GM21390 (cell line): ENCODE results near the gene EIF2A.

Experiments
- ATAC-seq: cut with Tn5 transposase; IDR thresholded peaks from one replicate; pipeline ENCODE4 v1.9.1; 2021; ENCODE audit not compliant: unreplicated experiment

Gene EIF2A

DNA sequence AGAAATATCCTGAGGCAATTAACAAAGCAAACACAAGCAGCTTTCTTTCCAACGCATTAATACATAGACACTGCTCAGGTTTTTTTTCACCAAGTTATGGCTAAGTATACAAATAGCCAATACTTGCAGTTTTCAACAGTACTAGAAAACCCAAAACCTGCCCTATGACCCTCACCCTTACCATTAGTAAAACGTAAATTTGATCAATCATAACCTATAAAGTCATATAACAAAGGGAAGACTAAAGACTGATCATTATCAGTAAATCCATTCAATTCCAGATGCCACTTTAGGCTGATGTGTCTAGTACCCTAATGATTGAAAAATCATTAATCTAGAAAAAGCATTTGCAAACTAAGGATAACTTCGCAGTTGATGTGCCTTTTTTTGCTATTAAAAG, 3.5 kb upstream of the EIF2A start:
- ATAC-seq = no peak

- ATAC-seq = no peak
Measured at GRCh38 chr3:150543531-150543930, 3.1 kb upstream of the EIF2A start.

DNA sequence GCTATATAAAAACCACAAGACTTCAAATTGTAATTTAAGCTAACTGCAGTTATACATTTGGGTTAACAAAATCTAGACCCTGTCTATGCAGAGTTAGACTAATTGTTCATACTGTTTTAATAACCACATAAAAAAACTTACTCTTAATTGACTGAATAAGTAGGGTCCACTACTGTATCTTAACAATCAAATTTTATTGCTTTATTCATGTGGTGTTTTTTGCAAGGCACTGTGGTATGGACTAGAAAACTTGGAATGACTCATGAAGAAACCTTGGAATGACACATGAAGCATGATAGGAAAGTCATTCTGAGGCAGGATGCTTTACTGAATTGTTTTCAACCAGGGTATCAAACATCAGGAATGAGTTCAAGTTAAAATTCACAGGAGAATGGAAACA, 2.5 kb upstream of the EIF2A start:
- no peak for ATAC-seq

DNA sequence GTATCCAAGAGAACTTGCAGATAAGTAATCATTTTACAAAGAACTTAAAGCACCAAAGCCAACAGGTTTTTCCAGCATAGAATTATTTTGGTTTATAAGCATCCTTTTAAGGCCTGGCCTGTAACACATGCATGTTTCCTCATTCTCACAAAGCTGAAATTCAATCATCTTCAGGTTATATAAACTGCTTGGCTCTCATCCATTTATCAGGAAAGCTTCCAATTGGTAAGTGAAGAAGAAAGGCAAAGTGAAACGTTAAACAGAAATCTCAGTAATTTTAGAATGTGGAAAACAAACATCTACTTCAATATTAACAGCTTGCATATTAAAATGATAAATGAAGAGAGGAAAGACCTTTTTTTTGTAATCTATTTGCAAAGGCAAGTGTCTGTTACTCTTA, 1.9 kb upstream of the EIF2A start:
- no peak for ATAC-seq

GRCh38 chr3:150545419-150546225, 965 bp upstream of the EIF2A start:
- ATAC-seq = peak; percentile 11

- no peak for ATAC-seq
Measured at GRCh38 chr3:150547045-150547741, 606 bp downstream of the EIF2A start.

DNA sequence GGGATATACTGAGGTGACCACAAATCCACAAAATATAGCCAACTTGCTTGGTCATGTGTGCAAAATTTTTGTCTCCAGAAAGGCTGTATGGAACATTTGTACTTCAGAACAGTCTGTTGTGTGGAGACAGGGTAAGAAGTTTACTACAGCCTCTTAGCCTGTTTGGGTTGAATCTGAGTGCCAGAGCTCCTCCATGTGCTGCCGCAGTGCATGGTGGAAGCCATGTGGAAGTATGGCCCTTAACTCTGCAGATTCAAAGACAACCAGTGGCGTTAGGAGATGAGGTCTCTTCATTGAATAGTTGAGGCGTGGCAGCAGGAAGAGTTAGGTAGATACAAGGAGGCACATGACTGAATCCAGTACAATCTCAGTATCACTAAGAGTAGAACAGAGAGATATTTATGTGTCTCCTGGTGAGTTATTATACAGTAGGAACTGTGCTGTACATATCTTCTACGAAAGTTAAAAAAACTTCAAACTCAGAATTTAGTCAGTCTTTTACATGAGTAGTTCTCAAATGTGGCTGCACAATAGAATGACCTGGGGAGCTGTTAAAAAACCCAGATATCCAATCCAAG, 9.4 kb downstream of the EIF2A start:
- ATAC-seq = no peak

DNA sequence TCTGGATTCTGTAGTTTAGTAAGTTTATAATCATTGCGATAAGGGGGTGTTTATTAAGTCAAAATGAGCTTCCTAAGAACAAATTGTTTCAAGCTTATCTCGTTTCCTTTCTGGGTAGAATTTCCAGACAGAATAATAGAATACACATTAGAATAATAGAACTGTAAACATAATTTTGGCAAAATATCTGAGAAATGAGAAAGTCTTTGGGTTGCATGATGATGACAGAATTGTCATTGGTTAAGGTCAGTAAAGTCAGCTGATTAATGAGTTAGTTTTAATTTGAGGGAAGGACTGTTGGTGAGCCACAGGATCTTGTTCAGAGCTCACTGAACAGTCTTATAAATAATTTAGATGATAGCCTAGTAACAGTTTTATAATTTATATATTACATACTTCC, 10.2 kb downstream of the EIF2A start:
- no peak for ATAC-seq

DNA sequence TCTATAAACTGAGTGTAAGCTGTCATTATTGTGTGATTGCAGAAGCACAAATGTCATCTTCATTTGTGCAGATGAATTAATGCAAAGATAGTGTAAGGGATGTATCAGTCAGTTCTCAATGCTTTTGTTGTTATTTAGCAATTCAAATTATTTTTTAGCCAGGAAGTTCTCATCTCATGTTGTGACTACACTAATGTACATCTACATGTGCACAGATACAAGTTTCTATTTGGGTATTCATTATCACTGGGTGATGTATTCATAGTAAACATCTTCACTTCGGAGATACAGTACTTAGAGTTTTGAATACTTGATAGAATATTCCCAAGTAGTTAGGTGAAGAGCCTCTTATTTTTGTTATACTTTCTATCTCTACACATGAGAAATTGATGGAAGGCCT, 11.1 kb downstream of the EIF2A start:
- no peak for ATAC-seq

DNA sequence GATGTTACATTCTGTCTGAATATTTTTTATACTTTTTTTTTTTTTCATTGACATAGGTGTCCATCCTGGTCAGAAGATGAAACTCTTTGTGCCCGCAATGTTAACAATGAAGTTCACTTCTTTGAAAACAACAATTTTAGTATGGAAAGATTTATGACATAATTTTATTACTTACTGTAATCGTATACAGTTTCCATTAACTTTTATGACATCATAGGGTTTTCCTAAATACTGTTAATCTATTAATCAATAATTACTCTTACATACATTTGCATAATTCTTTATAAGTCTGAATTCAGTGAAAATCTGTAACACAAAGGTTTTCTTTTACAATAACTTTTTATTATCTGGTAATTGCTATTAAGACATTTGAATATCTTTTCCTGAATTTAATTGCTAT, 17.7 kb downstream of the EIF2A start:
- no peak for ATAC-seq

DNA sequence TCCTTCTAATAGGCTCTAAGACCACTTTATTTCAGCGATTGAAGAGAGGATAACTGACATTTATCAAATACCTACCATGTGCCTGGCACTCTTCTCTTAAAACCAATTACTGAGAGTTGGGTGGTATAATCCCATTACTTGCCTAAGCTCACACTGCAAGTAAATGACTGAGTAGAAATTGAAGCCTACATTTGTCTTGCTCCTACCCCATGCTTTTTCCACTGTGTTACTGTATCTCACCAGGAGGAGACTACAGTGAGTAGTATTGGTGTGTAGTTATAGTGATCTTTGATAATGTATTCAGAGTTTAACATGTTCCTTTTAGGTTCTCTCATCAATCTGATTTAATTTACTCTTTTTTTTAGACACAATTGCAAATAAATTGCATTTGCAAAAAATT, 20.7 kb downstream of the EIF2A start:
- ATAC-seq = no peak

DNA sequence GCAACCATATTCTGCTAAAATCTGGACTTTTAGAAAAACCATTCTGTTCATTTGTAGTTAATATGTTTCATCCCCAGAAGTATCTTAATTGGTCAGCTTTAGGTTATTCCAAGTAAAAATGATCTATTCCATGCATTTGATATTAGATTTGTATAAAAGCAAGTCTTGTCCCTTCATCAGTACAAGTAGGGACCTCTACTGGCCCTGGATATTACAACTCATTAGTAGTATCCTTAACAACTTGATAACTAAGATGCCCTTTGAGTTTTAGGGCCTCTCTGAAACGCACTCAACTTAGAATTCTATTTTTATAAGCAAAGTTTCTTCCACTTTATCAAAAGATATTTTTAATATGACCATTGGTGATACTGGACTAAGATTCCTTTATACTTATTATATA, 31.3 kb downstream of the EIF2A start:
- no peak for ATAC-seq

- no peak for ATAC-seq
Measured at GRCh38 chr3:150581174-150581573, 34.6 kb downstream of the EIF2A start.

DNA sequence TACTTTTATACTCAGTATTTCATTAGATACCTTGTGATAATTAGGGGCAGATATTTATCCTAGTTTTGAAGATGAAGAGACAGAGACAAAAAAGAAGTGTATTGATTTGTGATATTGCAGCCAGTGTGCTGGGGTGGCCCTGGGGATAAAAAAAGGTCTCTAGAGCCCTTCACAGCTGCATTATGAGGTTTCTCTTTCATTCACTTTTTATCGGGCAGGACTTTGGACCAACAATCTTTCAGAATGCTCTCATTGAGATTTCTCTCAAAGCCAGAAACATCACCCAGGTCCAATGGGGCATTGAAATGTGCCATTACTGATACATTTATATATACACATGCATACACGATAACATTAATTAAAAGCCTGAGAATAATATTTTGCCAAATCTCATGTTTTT, 36.0 kb downstream of the EIF2A start:
- ATAC-seq = peak; percentile 68

DNA sequence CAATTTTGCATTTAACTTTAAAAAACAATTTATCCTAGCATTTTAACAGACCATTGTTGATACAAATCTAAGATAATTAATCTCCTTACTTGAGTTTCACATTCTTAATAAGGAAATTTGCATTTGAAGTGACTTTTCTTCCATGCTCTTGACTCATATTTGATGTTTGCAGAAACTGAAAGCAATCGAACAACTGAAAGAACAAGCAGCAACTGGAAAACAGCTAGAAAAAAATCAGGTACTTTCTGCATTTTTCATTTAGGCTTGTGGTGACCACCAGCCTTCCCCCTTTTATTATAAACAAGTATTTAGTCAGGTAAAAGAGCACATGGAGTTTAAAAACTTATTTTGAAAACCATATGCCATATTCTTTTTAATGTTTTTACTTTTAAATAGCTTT, 36.4 kb downstream of the EIF2A start:
- peak; percentile 52 for ATAC-seq

- ATAC-seq = no peak
Measured at GRCh38 chr3:150588027-150588830, 41.6 kb downstream of the EIF2A start.

DNA sequence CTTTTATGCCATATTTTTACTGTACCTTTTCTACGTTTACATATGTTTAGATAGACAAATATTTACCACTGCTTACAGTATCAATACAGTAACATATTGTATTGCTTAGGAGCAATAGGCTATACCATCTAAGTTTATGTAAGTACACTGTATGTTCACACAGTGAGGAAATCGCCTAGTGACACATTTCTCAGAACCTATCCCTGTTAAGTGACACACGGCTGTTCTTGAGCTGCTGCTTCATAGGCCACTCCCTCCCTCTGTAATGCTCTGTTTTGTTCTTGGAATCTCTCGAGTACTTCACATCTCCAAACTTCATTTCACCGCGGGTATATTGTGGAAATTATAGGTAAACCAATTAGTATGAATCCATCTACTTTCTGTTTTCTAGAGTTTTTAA, 43.2 kb downstream of the EIF2A start:
- ATAC-seq = no peak

- ATAC-seq = no peak
Measured at GRCh38 chr3:150594150-150594549, 47.6 kb downstream of the EIF2A start.

- ATAC-seq = no peak
Measured at GRCh38 chr3:150597646-150598045, 51.1 kb downstream of the EIF2A start.

GRCh38 chr3:150599611-150600297, 53.2 kb downstream of the EIF2A start:
- no peak for ATAC-seq
